GM21786 (cell line): Measurements from ENCODE around the gene COBL.

Experiments used
- ATAC-seq: cut with Tn5 transposase; IDR thresholded peaks from one replicate; pipeline ENCODE4 v1.9.1; 2021; ENCODE audit not compliant: unreplicated experiment

Gene COBL

GRCh38 chr7:51029701-51030191 lies 286.9 kb downstream of the COBL start:
- no peak for ATAC-seq

- ATAC-seq: no peak
These were observed 287.5 kb downstream of the COBL start for GRCh38 chr7:51029131-51029530.

- no peak for ATAC-seq
These were observed 288.4 kb downstream of the COBL start for GRCh38 chr7:51027935-51028830.

- no peak for ATAC-seq
These were observed 289.3 kb downstream of the COBL start for GRCh38 chr7:51027106-51027934.

- ATAC-seq: no peak
These were observed 290.3 kb downstream of the COBL start for GRCh38 chr7:51026341-51026740.

GRCh38 chr7:51025668-51026067 lies 290.9 kb downstream of the COBL start:
- no peak for ATAC-seq

- ATAC-seq: no peak
These were observed 291.7 kb downstream of the COBL start for GRCh38 chr7:51024867-51025266.

- ATAC-seq: no peak
These were observed 293.1 kb downstream of the COBL start for GRCh38 chr7:51023547-51023946.

GRCh38 chr7:51022821-51023220 lies 293.8 kb downstream of the COBL start:
- ATAC-seq: no peak

GRCh38 chr7:51021906-51022570 lies 294.6 kb downstream of the COBL start:
- no peak for ATAC-seq

GRCh38 chr7:51020944-51021343 lies 295.7 kb downstream of the COBL start:
- ATAC-seq: no peak

- no peak for ATAC-seq
These were observed 296.4 kb downstream of the COBL start for GRCh38 chr7:51019891-51020870.

GRCh38 chr7:51019191-51019844 lies 297.3 kb downstream of the COBL start:
- ATAC-seq: no peak

- no peak for ATAC-seq
These were observed 298.8 kb downstream of the COBL start for GRCh38 chr7:51017576-51018535.

- ATAC-seq: no peak
These were observed 300.1 kb downstream of the COBL start for GRCh38 chr7:51016546-51016945.

- no peak for ATAC-seq
These were observed 301.0 kb downstream of the COBL start for GRCh38 chr7:51015581-51015980.

GRCh38 chr7:51014811-51015210 lies 301.8 kb downstream of the COBL start:
- no peak for ATAC-seq

- no peak for ATAC-seq
These were observed 302.6 kb downstream of the COBL start for GRCh38 chr7:51013861-51014511.
